ENCODE data around the gene CTSC.
"Not testable (repeated sequence)": the region's sequence is repeated elsewhere in the genome, so short reads cannot be mapped to it uniquely, and the experiment has no call there.

CTSC gene

GRCh38 chr11:88277349-88277915 lies 60.1 kb downstream of the CTSC start:
- no peak for DNase-seq

- DNase-seq, result no peak
These were observed 61.9 kb downstream of the CTSC start for GRCh38 chr11:88275636-88276035.

DNA sequence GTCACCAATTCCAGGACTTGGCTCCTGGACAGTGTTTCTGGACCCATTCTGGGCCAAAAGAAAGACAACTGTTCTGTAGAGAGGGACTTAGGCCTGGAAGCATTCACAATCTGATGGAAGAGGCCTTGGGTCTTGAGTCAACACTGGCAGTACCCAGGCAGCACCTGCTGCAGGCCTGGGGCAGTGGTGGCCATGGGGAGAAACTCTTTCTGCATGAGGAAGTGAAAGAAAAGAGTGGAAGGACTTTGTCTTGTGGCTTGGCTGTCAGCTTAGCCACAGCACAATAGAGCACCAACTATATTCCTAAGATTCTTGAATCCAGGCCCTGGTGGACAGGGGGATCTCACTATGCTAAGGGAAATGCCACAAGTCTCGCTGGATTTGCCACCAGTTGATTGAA lies 70.6 kb downstream of the CTSC start:
- no peak for DNase-seq

DNA sequence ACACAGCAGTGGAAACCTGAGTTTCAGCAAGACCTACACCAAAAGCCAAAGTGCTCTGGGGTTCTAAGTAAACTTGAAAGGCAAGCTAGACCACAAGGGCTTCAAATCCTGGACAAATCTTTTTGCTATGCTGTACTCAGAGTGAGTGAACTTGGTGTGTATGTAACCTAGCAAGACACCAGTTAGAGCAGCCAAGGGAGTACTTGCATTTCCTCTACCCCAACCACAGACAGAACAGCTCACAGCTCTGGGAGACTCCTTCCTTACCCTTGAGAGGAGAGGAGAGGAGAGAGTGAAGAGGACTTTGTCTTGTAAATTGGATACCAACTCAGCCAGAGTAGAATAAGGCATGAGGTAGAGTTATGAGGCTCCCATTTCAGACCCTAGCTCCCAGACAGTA lies 71.4 kb downstream of the CTSC start:
- no peak for DNase-seq

DNA sequence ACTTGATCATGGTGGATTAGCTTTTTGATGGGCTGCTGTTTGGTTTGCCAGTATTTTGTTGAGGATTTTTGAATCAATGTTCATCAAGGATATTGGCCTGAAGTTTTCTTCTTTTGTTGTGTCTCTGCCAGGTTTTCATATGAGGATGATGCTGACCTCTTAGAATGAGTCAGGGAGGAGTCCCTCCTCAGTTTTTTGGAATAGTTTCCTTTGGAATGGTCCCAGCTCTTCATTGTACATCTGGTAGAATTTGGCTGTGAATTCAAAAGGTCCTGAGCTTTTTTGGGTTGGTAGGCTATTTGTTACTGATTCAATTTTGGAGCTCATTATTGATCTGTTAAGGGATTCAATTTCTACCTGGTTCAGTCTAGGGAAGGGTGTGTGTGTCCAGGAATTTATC lies 78.1 kb downstream of the CTSC start:
- DNase-seq, result no peak

DNA sequence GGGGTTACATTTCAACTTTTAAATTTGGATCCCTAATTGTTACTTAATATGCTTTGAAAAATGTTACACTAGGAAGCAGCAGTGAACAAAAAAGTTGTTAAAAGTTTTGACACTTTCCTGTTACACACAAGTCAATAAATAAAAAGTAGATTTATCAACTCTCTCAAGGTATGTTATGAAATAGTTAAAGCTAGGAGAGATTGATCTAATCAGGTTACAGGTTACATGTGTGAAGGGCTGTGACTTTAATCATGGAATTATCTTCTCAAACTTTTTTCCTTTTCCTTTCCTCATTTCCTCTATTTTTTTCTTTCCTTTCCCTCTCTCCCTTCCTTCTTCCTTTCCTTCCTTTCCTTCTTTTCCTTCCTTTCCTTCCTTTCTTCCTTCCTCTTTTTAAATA lies 85.3 kb downstream of the CTSC start:
- no peak for DNase-seq

DNA sequence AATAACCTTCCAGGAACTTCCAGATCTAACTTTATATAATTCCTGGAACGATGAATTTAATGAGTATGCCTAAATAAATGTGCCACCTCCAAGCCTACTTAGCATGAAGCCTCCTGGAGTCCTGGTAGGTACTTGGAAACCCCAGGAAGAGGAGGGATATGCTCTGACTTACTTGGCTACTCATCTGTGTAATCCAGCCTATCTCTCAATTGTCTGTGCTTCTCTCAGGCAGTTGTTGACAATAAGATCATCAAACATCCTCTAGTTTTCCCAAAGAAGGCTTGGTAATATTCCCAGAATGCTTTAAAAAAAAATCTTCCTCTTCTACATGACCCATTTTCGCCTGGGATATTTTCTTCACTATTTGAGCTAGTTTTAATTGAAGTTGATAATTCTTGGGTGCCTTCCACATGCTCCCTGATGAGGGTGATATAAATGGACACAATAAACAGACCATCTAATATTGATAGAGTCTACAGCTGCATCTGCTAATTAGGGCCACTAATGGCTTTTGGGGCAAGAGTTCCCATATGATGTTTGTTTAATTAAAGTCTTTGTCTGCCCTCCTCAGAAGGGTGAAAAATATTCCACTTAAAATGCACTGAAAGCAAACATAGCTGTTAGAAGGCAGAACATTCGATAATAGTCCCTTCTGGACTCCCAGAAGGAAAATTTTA lies 86.8 kb downstream of the CTSC start:
- DNase-seq, result no peak

DNA sequence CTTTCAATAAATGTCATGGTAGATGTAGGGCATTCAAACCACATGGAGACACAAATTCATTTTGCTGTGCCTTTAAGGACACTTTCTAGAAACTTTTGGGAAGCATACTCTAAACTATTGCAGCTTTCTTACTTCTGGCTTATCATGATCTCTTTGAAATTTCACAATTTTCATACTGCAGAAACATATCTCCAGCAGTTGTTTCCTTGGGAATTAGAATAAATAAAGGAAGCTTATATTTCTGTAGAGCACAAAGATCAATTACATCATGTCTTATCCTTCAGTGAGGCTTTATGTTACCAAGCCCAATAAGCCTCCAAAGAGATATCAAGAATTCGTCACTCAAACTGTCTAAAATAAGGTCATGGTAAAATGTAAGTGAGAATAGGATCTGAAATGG lies 87.8 kb downstream of the CTSC start:
- DNase-seq, result no peak

GRCh38 chr11:88246696-88247095 lies 90.8 kb downstream of the CTSC start:
- peak; percentile 9 for DNase-seq

DNA sequence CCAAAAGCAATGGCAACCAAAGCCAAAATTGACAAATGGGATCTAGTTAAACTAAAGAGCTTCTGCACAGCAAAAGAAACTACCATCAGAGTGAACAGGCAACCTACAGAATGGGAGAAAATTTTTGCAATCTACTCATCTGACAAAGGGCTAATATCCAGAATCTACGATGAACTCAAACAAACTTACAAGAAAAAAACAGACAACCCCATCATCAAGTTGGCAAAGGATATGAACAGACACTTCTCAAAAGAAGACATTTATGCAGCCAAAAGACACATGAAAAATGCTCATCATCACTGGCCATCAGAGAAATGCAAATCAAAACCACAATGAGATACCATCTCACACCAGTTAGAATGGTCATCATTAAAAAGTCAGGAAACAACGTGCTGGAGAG lies 92.0 kb downstream of the CTSC start:
- DNase-seq, result not testable (repeated sequence)
